DND-41 (cell line): ENCODE results near the gene AURKB.

Experiments
- ATAC-seq: fragments of 200-7000 bp; cut with Tn5 transposase; 3 replicates; pipeline ENCODE4 v1.9.1; 2021; ENCODE audit warnings: low read depth; ENCODE audit not compliant: insufficient read depth
- DNase-seq: peaks from one replicate; pipeline ENCODE4 v3.0.0-alpha.2; 2020
- H2AFZ ChIP-seq: 2 replicates; pipeline ENCODE4 v1.6.0; 2012; ENCODE audit warnings: low read depth, low read length
- H3K27ac ChIP-seq: 2 replicates; pipeline ENCODE4 v1.5.1; 2012; ENCODE audit warnings: low read length, inconsistent platforms
- H3K27me3 ChIP-seq: fragments of 200-600 bp; sonication (generic); 2 replicates; pipeline ENCODE4 v1.6.0; 2012; ENCODE audit warnings: low read length, mild to moderate bottlenecking, inconsistent platforms; ENCODE audit not compliant: insufficient read depth, poor library complexity
- H3K36me3 ChIP-seq: 2 replicates; pipeline ENCODE4 v1.5.1; 2012; ENCODE audit warnings: low read length, inconsistent platforms; ENCODE audit not compliant: insufficient read depth
- H3K4me1 ChIP-seq: 2 replicates; pipeline ENCODE4 v1.5.1; 2012; ENCODE audit warnings: mild to moderate bottlenecking, low read length; ENCODE audit not compliant: insufficient read depth
- H3K4me2 ChIP-seq: 2 replicates; pipeline ENCODE4 v1.6.0; 2012; ENCODE audit warnings: mild to moderate bottlenecking, moderate library complexity, low read length, inconsistent platforms; ENCODE audit not compliant: insufficient read depth
- H3K4me3 ChIP-seq, 2 experiments: fragments of 200-600 bp in 1 of 2; shearing (Covaris generic) in 1 of 2; 2 replicates each; pipeline ENCODE4 v1.5.1; 2012 to 2016; ENCODE audit warnings: inconsistent platforms in 2 of 2, low read length in 2 of 2, mild to moderate bottlenecking in 2 of 2, low read depth in 1 of 2, moderate library complexity in 1 of 2
- H3K79me2 ChIP-seq: 2 replicates; pipeline ENCODE4 v1.6.0; 2012; ENCODE audit warnings: low read length, inconsistent platforms; ENCODE audit not compliant: insufficient read depth
- H3K9ac ChIP-seq: 2 replicates; pipeline ENCODE4 v1.6.0; 2012; ENCODE audit warnings: low read depth, mild to moderate bottlenecking, inconsistent platforms, low read length, moderate library complexity
- H3K9me3 ChIP-seq: 2 replicates; pipeline ENCODE4 v1.5.1; 2012; ENCODE audit warnings: low read length, moderate library complexity, mild to moderate bottlenecking, inconsistent platforms; ENCODE audit not compliant: insufficient read depth, severe bottlenecking
- H4K20me1 ChIP-seq: 2 replicates; pipeline ENCODE4 v1.6.0; 2012; ENCODE audit warnings: low read length; ENCODE audit not compliant: insufficient read depth
- CTCF ChIP-seq: IDR thresholded peaks from 2 replicates; pipeline ENCODE4 v1.5.1; 2012; ENCODE audit warnings: borderline replicate concordance, low read length, moderate library complexity, mild to moderate bottlenecking; ENCODE audit not compliant: poor library complexity, severe bottlenecking; ENCODE audit errors: extremely low read depth
- EZH2 ChIP-seq: IDR thresholded peaks from 3 replicates; pipeline ENCODE4 v1.6.1; 2012; ENCODE audit warnings: borderline replicate concordance, low read depth, mild to moderate bottlenecking, moderate library complexity, low read length, inconsistent platforms; ENCODE audit not compliant: severe bottlenecking

Gene AURKB

GRCh38 chr17:8224891-8225812 is 14.8 kb upstream of the AURKB start:
- no peak overlapping the region for H3K4me3 ChIP-seq
- H3K9me3 ChIP-seq, result no peaks in the 10 kb centered on the region
- TF ChIP-seq EZH2 (no peak), CTCF (no peak)
- ATAC-seq (no peak), DNase-seq (no peak)
- peaks cover 32% of the 10 kb centered on the region for H3K36me3 ChIP-seq
- no peaks in the 10 kb centered on the region; the same call in 1 of the 2 replicates for H3K79me2 ChIP-seq
- H3K4me1 ChIP-seq, result peaks cover 32% of the 10 kb centered on the region
- no peaks in the 10 kb centered on the region for H4K20me1 ChIP-seq
- H3K27ac ChIP-seq, result no peak overlapping the region
- H3K27me3 ChIP-seq, result no peaks in the 10 kb centered on the region
- no peak overlapping the region for H3K9ac ChIP-seq
- H2AFZ ChIP-seq, result no peak overlapping the region
- no peak overlapping the region for H3K4me2 ChIP-seq

- peak overlapping the region; percentile 84 for H2AFZ ChIP-seq
- TF ChIP-seq EZH2, result no peak
- peak; percentile 67 for TF ChIP-seq CTCF
- peak overlapping the region; percentile 32 to 81; a peak in 3 of 4 replicates for H3K4me3 ChIP-seq
- peak overlapping the region; percentile 98 for H3K27ac ChIP-seq
- peaks cover 32% of the 10 kb centered on the region for H3K4me1 ChIP-seq
- H3K79me2 ChIP-seq, result no peaks in the 10 kb centered on the region; the same call in 1 of the 2 replicates
- H3K27me3 ChIP-seq, result no peaks in the 10 kb centered on the region
- H4K20me1 ChIP-seq, result no peaks in the 10 kb centered on the region
- peak; percentile 34 for ATAC-seq
- DNase-seq, result peak; percentile 72
- peak overlapping the region; percentile 76 for H3K4me2 ChIP-seq
- H3K9ac ChIP-seq, result peak overlapping the region; percentile 89
- H3K36me3 ChIP-seq, result peaks cover 16% of the 10 kb centered on the region
- no peaks in the 10 kb centered on the region for H3K9me3 ChIP-seq
These were observed 13.2 kb upstream of the AURKB start for GRCh38 chr17:8223356-8224126.

DNA sequence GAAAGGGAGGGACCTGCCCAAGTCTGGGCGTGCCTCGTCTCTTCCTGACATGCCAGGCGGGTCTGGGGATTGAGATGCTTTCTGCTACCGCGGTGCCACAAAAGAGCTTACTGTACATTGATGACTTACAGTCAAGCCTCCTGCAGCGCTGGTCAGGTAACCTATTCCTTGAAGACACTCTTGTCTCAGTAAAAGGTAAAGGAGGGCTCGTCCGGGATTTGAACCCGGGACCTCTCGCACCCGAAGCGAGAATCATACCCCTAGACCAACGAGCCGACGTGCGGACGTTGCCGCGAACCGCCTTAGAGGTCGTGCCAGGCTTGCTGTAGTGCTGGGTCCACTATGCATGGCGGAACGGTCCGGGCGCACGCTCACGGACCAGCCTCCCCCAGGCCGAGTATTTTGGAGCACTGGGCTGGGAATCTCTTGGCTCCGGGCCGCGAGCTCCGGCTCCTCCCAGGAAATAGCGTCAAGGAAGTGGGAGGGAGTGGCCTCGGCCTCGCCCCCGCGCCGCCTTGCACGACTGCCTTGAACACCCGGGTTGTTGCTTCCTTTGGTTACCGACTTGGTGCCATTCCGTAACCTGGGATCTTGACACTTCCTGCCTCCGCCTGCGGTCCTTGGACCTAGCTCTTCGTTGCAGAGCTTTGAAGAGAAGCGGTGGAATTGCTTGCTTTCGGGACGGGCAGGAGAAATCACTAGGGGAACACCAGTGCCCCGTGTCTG is 12.4 kb upstream of the AURKB start:
- no peaks in the 10 kb centered on the region for H3K27me3 ChIP-seq

More for the DNA sequence above, 12.4 kb upstream of the AURKB start:
- Histone ChIP-seq H2AFZ (peak overlapping the region; percentile 84), H3K79me2 (no peaks in the 10 kb centered on the region; the same call in 1 of the 2 replicates), H3K4me3 (peak overlapping the region; percentile 32 to 81), H3K27ac (peak overlapping the region; percentile 98), H3K4me2 (peak overlapping the region; percentile 76), H3K36me3 (peaks cover 9% of the 10 kb centered on the region), H3K9me3 (no peaks in the 10 kb centered on the region), H4K20me1 (no peaks in the 10 kb centered on the region), H3K9ac (peak overlapping the region; percentile 89), H3K4me1 (peaks cover 32% of the 10 kb centered on the region)
- TF ChIP-seq CTCF (no peak), EZH2 (no peak)
- ATAC-seq (peak; percentile 64), DNase-seq (peak; percentile 94)
